Thoracic aorta (tissue), 2 donors: Measurements from ENCODE around the gene VSIG10L. TPM values are rescaled to one million over a fixed set of nuclear protein-coding genes. Genes with fewer than 3 reads are reported as not detected.
A peak's percentile ranks its signal among the peaks of the same experiment; 100 is the strongest.

Experiments
- ATAC-seq: fragments of 150-250 bp; one replicate; pipeline ENCODE4 v1.8.0; 2017; ENCODE audit warnings: low read depth; ENCODE audit not compliant: insufficient number of reproducible peaks, low FRiP score
- DNase-seq: peaks from one replicate; pipeline ENCODE4 v3.0.0-alpha.2; 2020; ENCODE audit warnings: low spot score
- H3K27ac ChIP-seq, 2 donors: fragments of 200-600 bp; sonication (generic); 1 replicate in 1 of 2; 2 replicates in 1 of 2; pipeline ENCODE4 v1.5.1; 2016; ENCODE audit warnings: mild to moderate bottlenecking in 2 of 2, moderate library complexity in 2 of 2
- H3K27me3 ChIP-seq: fragments of 200-600 bp; sonication (generic); replicated peaks from 2 replicates; pipeline ENCODE4 v1.6.0; 2016; ENCODE audit warnings: mild to moderate bottlenecking; ENCODE audit not compliant: insufficient read depth
- H3K36me3 ChIP-seq: fragments of 200-600 bp; sonication (generic); one replicate; pipeline ENCODE4 v1.5.1; 2016
- H3K4me1 ChIP-seq, 2 donors: fragments of 200-600 bp; sonication (generic); 1 replicate in 1 of 2; 2 replicates in 1 of 2; pipeline versions ENCODE4 v1.5.1 to v1.6.0; 2016; ENCODE audit warnings: low read depth in 2 of 2, mild to moderate bottlenecking in 1 of 2; ENCODE audit not compliant: control insufficient read depth in 1 of 2
- H3K4me3 ChIP-seq: fragments of 200-600 bp; sonication (generic); 2 replicates; pipeline ENCODE4 v1.5.1; 2016; ENCODE audit warnings: mild to moderate bottlenecking
- H3K9me3 ChIP-seq: fragments of 200-600 bp; sonication (generic); 2 replicates; pipeline ENCODE4 v1.5.1; 2016
- CTCF ChIP-seq: fragments of 200-600 bp; sonication (generic); IDR thresholded peaks from one replicate; pipeline ENCODE4 v1.5.1; 2019; ENCODE audit warnings: antibody characterized with exemption
- total RNA-seq, 2 donors: library from RNA; depleted of rRNA; stranded (reverse); fragments of >200 nt; gene quantifications; one replicate each; pipeline versions ENCODE4 v1.1.0 to v1.2.3, GENCODE V29; 2016

The VSIG10L gene
- total RNA-seq, 2 donors from 2014 or later, result 0.54 to 1.6 TPM

- no peak for ATAC-seq
- Histone ChIP-seq H3K27me3 (no peaks in the 10 kb centered on the region), H3K9me3 (no peaks in the 10 kb centered on the region), H3K4me3 (peak overlapping the region; percentile 76), H3K4me1 (peaks cover 0 to 18% of the 10 kb centered on the region in 2 donors), H3K36me3 (no peaks in the 10 kb centered on the region), H3K27ac (peak overlapping the region in 1 of 2 donors; percentile 83)
- TF ChIP-seq CTCF, result no peak
- no peak for DNase-seq
Observed at GRCh38 chr19:51337861-51338562, 3.9 kb downstream of the VSIG10L start.

- no peak for TF ChIP-seq CTCF
- Histone ChIP-seq H3K36me3 (no peaks in the 10 kb centered on the region), H3K9me3 (no peaks in the 10 kb centered on the region), H3K4me1 (peaks cover 0 to 18% of the 10 kb centered on the region in 2 donors), H3K27me3 (no peaks in the 10 kb centered on the region), H3K4me3 (no peak overlapping the region), H3K27ac (no peak overlapping the region)
- no peak for ATAC-seq
- no peak for DNase-seq
Observed at GRCh38 chr19:51337141-51337860, 4.6 kb downstream of the VSIG10L start.

- Histone ChIP-seq H3K4me3 (no peak overlapping the region), H3K4me1 (peaks cover 0 to under 1% of the 10 kb centered on the region in 2 donors), H3K9me3 (no peaks in the 10 kb centered on the region), H3K27ac (no peak overlapping the region), H3K27me3 (no peaks in the 10 kb centered on the region), H3K36me3 (no peaks in the 10 kb centered on the region)
- no peak for TF ChIP-seq CTCF
- DNase-seq, result no peak
- ATAC-seq, result no peak
Observed at GRCh38 chr19:51333836-51334460, 8.0 kb downstream of the VSIG10L start.

GRCh38 chr19:51331716-51332115 lies 10.2 kb downstream of the VSIG10L start:
- no peak for TF ChIP-seq CTCF
- no peak overlapping the region for H3K27ac ChIP-seq
- H3K4me1 ChIP-seq, result no peaks in the 10 kb centered on the region
- no peaks in the 10 kb centered on the region for H3K27me3 ChIP-seq
- H3K36me3 ChIP-seq, result no peaks in the 10 kb centered on the region
- no peaks in the 10 kb centered on the region for H3K9me3 ChIP-seq
- ATAC-seq (no peak), DNase-seq (no peak)
- no peak overlapping the region for H3K4me3 ChIP-seq

- DNase-seq, result no peak
- TF ChIP-seq CTCF, result no peak
- H3K4me1 ChIP-seq, result no peaks in the 10 kb centered on the region
- H3K4me3 ChIP-seq, result no peak overlapping the region
- H3K27ac ChIP-seq, result no peak overlapping the region
- H3K36me3 ChIP-seq, result no peaks in the 10 kb centered on the region
- no peaks in the 10 kb centered on the region for H3K27me3 ChIP-seq
- no peaks in the 10 kb centered on the region for H3K9me3 ChIP-seq
- no peak for ATAC-seq
Observed at GRCh38 chr19:51331193-51331592, 10.7 kb downstream of the VSIG10L start.
